Calu3 (cell line): ENCODE measurements around the gene OR10C1. TPM values are rescaled to one million over a fixed set of nuclear protein-coding genes. Genes with fewer than 3 reads are reported as not detected.

Experiments used
- BruUV-seq: library from RNA; stranded (reverse); fragments of 400-500 nt; replicated peaks from 2 replicates; lab custom pipeline; 2021; lab: Mats Ljungman, UMichigan
- CTCF ChIA-PET: fragments of 300-600 bp; sonication (Branson Sonifier 250); formaldehyde crosslinking; loops from one replicate; lab custom pipeline; 2022; ENCODE audit warnings: antibody characterized with exemption; lab: Charles Lee
- DNase-seq: peaks from one replicate; pipeline ENCODE4 v3.0.0; 2022
- H3K27ac Mint-ChIP-seq: one replicate; pipeline ENCODE4 v1.8.0; 2022; ENCODE audit warnings: mixed read lengths; ENCODE audit not compliant: unreplicated experiment
- H3K27me3 Mint-ChIP-seq: one replicate; pipeline ENCODE4 v1.8.0; 2022; ENCODE audit warnings: mixed read lengths; ENCODE audit not compliant: unreplicated experiment
- H3K36me3 Mint-ChIP-seq: one replicate; pipeline ENCODE4 v1.8.0; 2022; ENCODE audit warnings: mild to moderate bottlenecking, moderate library complexity, mixed read lengths; ENCODE audit not compliant: insufficient read depth, unreplicated experiment
- H3K4me1 Mint-ChIP-seq: one replicate; pipeline ENCODE4 v1.8.0; 2022; ENCODE audit warnings: mild to moderate bottlenecking, low read depth, mixed read lengths; ENCODE audit not compliant: unreplicated experiment
- H3K4me3 Mint-ChIP-seq: one replicate; pipeline ENCODE4 v1.8.0; 2022; ENCODE audit warnings: mild to moderate bottlenecking, low read depth, moderate library complexity, mixed read lengths; ENCODE audit not compliant: unreplicated experiment
- H3K9me3 Mint-ChIP-seq: one replicate; pipeline ENCODE4 v1.8.0; 2022; ENCODE audit warnings: low read depth, mixed read lengths; ENCODE audit not compliant: unreplicated experiment
- CTCF ChIP-seq: fragments of 200-600 bp; IDR thresholded peaks from one replicate; pipeline ENCODE4 v1.8.0; 2022; ENCODE audit warnings: antibody characterized with exemption; ENCODE audit not compliant: unreplicated experiment
- intact Hi-C: fragments of 100-400 bp; cut with micrococcal nuclease; formaldehyde crosslinking; loops from one replicate; pipeline ENCODE4 v1.10.0; 2022; ENCODE audit not compliant: unreplicated experiment
- total RNA-seq: library from RNA; stranded (reverse); gene quantifications from 2 replicates; pipeline ENCODE4 v1.2.3, GENCODE V29; 2022

Gene OR10C1
- total RNA-seq, 1 experiment from 2014 or later = not detected

GRCh38 chr6:29490055-29490454 is 50.9 kb downstream of the OR10C1 start:
- Mint-ChIP-seq H3K4me1 (peaks cover 8% of the 10 kb centered on the region), H3K27me3 (no peaks in the 10 kb centered on the region), H3K36me3 (no peaks in the 10 kb centered on the region), H3K27ac (no peak overlapping the region), H3K9me3 (no peaks in the 10 kb centered on the region), H3K4me3 (no peak overlapping the region)
- CTCF ChIA-PET = no interaction called here
- no peak for TF ChIP-seq CTCF
- BruUV-seq = no TSS peak
- DNase-seq = no peak
- intact Hi-C loops = no loop called here

- TF ChIP-seq CTCF = no peak
- Mint-ChIP-seq H3K4me3 (no peak overlapping the region), H3K27ac (no peak overlapping the region), H3K36me3 (no peaks in the 10 kb centered on the region), H3K4me1 (peaks cover 13% of the 10 kb centered on the region), H3K27me3 (no peaks in the 10 kb centered on the region), H3K9me3 (no peaks in the 10 kb centered on the region)
- intact Hi-C loops = no loop called here
- no TSS peak for BruUV-seq
- CTCF ChIA-PET = no interaction called here
- no peak for DNase-seq
Measured at GRCh38 chr6:29490552-29490951, 51.4 kb downstream of the OR10C1 start.

Other genes with a start within 250 kb of the OR10C1 start
- gene OR14J1, start 137.6 kb upstream of the OR10C1 start, total RNA-seq = not detected in 2 replicates
- not detected in 2 replicates for gene OR5V1, start 70.4 kb upstream of the OR10C1 start, total RNA-seq
- gene OR12D3, start 64.0 kb upstream of the OR10C1 start, total RNA-seq = not detected in 2 replicates
- not detected in 2 replicates for gene OR12D2, start 43.7 kb upstream of the OR10C1 start, total RNA-seq
- gene OR12D1, start 24.4 kb upstream of the OR10C1 start, total RNA-seq = not detected in 2 replicates
- gene OR11A1, start 17.8 kb downstream of the OR10C1 start, total RNA-seq = not detected in 2 replicates
- not detected in 2 replicates for gene OR2H1, start 17.8 kb downstream of the OR10C1 start, total RNA-seq
- gene MAS1L, start 48.6 kb downstream of the OR10C1 start, total RNA-seq = not detected in 2 replicates
- gene UBD, start 120.4 kb downstream of the OR10C1 start, total RNA-seq = 74.0 and 82.8 TPM in 2 replicates
- gene OR2H2, start 145.8 kb downstream of the OR10C1 start, total RNA-seq = not detected in 2 replicates
- gene GABBR1, start 193.9 kb downstream of the OR10C1 start, total RNA-seq = 35.3 and 42.2 TPM in 2 replicates
- not detected in 2 replicates for gene MOG, start 217.8 kb downstream of the OR10C1 start, total RNA-seq
- 0.83 TPM in 1 of 2 replicates, not detected in the other for gene ZFP57, start 241.8 kb downstream of the OR10C1 start, total RNA-seq